ENCODE data around the gene GPR12. TPM values are rescaled to one million over a fixed set of nuclear protein-coding genes. Genes with fewer than 3 reads are reported as not detected.

Gene GPR12
- total RNA-seq, result not detected

- H3K9me3 Mint-ChIP-seq (ENCODE audit: insufficient read depth), result no peaks in the 10 kb centered on the region
- H3K27ac Mint-ChIP-seq, result no peak within 1 kb of the TSS
- H3K4me1 Mint-ChIP-seq (ENCODE audit: low read depth), result peaks cover 3% of the 10 kb centered on the region
- peak within 1 kb of the TSS; percentile 47 for H3K4me3 Mint-ChIP-seq
- no peak for DNase-seq
- H3K36me3 Mint-ChIP-seq (ENCODE audit: low read depth), result no peaks in the 10 kb centered on the region
- ChIA-PET CTCF (no interaction called here), POLR2A (no interaction called here)
- ATAC-seq, result peak; percentile 49
- H3K27me3 Mint-ChIP-seq (ENCODE audit: low read depth), result peaks cover 66% of the 10 kb centered on the region
Measured at GRCh38 chr13:26759907-26760831, at the start of gene GPR12. Gene GPR12 (minus strand): TSS chr13:26760786. CDS start chr13:26759827, 959 bp downstream.

GRCh38 chr13:26810095-26810494, 49.5 kb upstream of the GPR12 start:
- Mint-ChIP-seq H3K27me3 (ENCODE audit: low read depth) (peaks cover 18% of the 10 kb centered on the region), H3K36me3 (ENCODE audit: low read depth) (no peaks in the 10 kb centered on the region), H3K4me3 (no peak overlapping the region), H3K4me1 (ENCODE audit: low read depth) (no peaks in the 10 kb centered on the region), H3K9me3 (ENCODE audit: insufficient read depth) (no peaks in the 10 kb centered on the region), H3K27ac (no peak overlapping the region)
- POLR2A ChIA-PET, result no interaction called here
- CTCF ChIA-PET, result no interaction called here
- no peak for ATAC-seq
- DNase-seq, result no peak

GRCh38 chr13:26806891-26807290, 46.3 kb upstream of the GPR12 start:
- Mint-ChIP-seq H3K9me3 (ENCODE audit: insufficient read depth) (no peaks in the 10 kb centered on the region), H3K36me3 (ENCODE audit: low read depth) (no peaks in the 10 kb centered on the region), H3K27me3 (ENCODE audit: low read depth) (peaks cover 24% of the 10 kb centered on the region), H3K27ac (no peak overlapping the region), H3K4me3 (no peak overlapping the region), H3K4me1 (ENCODE audit: low read depth) (no peaks in the 10 kb centered on the region)
- ChIA-PET CTCF (no interaction called here), POLR2A (no interaction called here)
- ATAC-seq, result no peak
- DNase-seq, result no peak

GRCh38 chr13:26787961-26788360, 27.4 kb upstream of the GPR12 start:
- Mint-ChIP-seq H3K36me3 (ENCODE audit: low read depth) (no peaks in the 10 kb centered on the region), H3K9me3 (ENCODE audit: insufficient read depth) (no peaks in the 10 kb centered on the region), H3K27ac (no peak overlapping the region), H3K4me3 (no peak overlapping the region), H3K4me1 (ENCODE audit: low read depth) (peaks cover 20% of the 10 kb centered on the region), H3K27me3 (ENCODE audit: low read depth) (peaks cover 7% of the 10 kb centered on the region)
- DNase-seq (no peak), ATAC-seq (no peak)
- ChIA-PET POLR2A (no interaction called here), CTCF (no interaction called here)

GRCh38 chr13:26786651-26787295, 26.2 kb upstream of the GPR12 start:
- H3K4me3 Mint-ChIP-seq, result no peak overlapping the region
- H3K27ac Mint-ChIP-seq, result no peak overlapping the region
- no peaks in the 10 kb centered on the region for H3K9me3 Mint-ChIP-seq (ENCODE audit: insufficient read depth)
- no peaks in the 10 kb centered on the region for H3K36me3 Mint-ChIP-seq (ENCODE audit: low read depth)
- no peak for ATAC-seq
- CTCF ChIA-PET, result interaction anchor here (1.1 to 1.5 kb wide), 4 partner anchors 76 to 601 kb away, joined by 3 to 4 read pairs (median 4); no protein-coding TSS in a partner anchor
- POLR2A ChIA-PET, result interaction anchor here (1.2 kb wide), 1 partner anchor 16 kb away, joined by 3 read pairs; no protein-coding TSS in a partner anchor
- H3K27me3 Mint-ChIP-seq (ENCODE audit: low read depth), result peaks cover 9% of the 10 kb centered on the region
- peaks cover 20% of the 10 kb centered on the region for H3K4me1 Mint-ChIP-seq (ENCODE audit: low read depth)
- no peak for DNase-seq

GRCh38 chr13:26785838-26786630, 25.4 kb upstream of the GPR12 start:
- ChIA-PET CTCF (interaction anchor here (1.1 to 1.5 kb wide), 4 partner anchors 75 to 600 kb away, joined by 3 to 4 read pairs (median 4); no protein-coding TSS in a partner anchor), POLR2A (interaction anchor here (1.2 kb wide), 1 partner anchor 17 kb away, joined by 3 read pairs; no protein-coding TSS in a partner anchor)
- Mint-ChIP-seq H3K9me3 (ENCODE audit: insufficient read depth) (no peaks in the 10 kb centered on the region), H3K4me1 (ENCODE audit: low read depth) (peaks cover 20% of the 10 kb centered on the region), H3K36me3 (ENCODE audit: low read depth) (no peaks in the 10 kb centered on the region), H3K27ac (peak overlapping the region; percentile 26), H3K27me3 (ENCODE audit: low read depth) (peaks cover 8% of the 10 kb centered on the region), H3K4me3 (peak overlapping the region; percentile 62)
- ATAC-seq (peak; percentile 89), DNase-seq (peak; percentile 71)

- no peaks in the 10 kb centered on the region for H3K9me3 Mint-ChIP-seq (ENCODE audit: insufficient read depth)
- CTCF ChIA-PET, result interaction anchor here (1.2 kb wide), 1 partner anchor 86 kb away, joined by 3 read pairs; no protein-coding TSS in a partner anchor
- ATAC-seq (peak; percentile 45), DNase-seq (no peak)
- peaks cover 20% of the 10 kb centered on the region for H3K4me1 Mint-ChIP-seq (ENCODE audit: low read depth)
- H3K27me3 Mint-ChIP-seq (ENCODE audit: low read depth), result peaks cover 11% of the 10 kb centered on the region
- H3K36me3 Mint-ChIP-seq (ENCODE audit: low read depth), result no peaks in the 10 kb centered on the region
- H3K4me3 Mint-ChIP-seq, result peak overlapping the region; percentile 62
- POLR2A ChIA-PET, result no interaction called here
- H3K27ac Mint-ChIP-seq, result no peak overlapping the region
Measured at GRCh38 chr13:26784704-26785639, 24.4 kb upstream of the GPR12 start.

- POLR2A ChIA-PET, result no interaction called here
- no peaks in the 10 kb centered on the region for H3K9me3 Mint-ChIP-seq (ENCODE audit: insufficient read depth)
Measured at GRCh38 chr13:26780411-26780810, 19.8 kb upstream of the GPR12 start.

GRCh38 chr13:26779321-26779720, 18.7 kb upstream of the GPR12 start:
- Mint-ChIP-seq H3K36me3 (ENCODE audit: low read depth) (no peaks in the 10 kb centered on the region), H3K9me3 (ENCODE audit: insufficient read depth) (no peaks in the 10 kb centered on the region), H3K27me3 (ENCODE audit: low read depth) (peaks cover 6% of the 10 kb centered on the region), H3K27ac (no peak overlapping the region), H3K4me1 (ENCODE audit: low read depth) (no peaks in the 10 kb centered on the region), H3K4me3 (no peak overlapping the region)
- DNase-seq (no peak), ATAC-seq (no peak)
- CTCF ChIA-PET, result no interaction called here
- POLR2A ChIA-PET, result no interaction called here

More at GRCh38 chr13:26780411-26780810, 19.8 kb upstream of the GPR12 start:
- Mint-ChIP-seq H3K4me1 (ENCODE audit: low read depth) (peaks cover 9% of the 10 kb centered on the region), H3K4me3 (no peak overlapping the region), H3K27me3 (ENCODE audit: low read depth) (peaks cover 6% of the 10 kb centered on the region), H3K36me3 (ENCODE audit: low read depth) (no peaks in the 10 kb centered on the region), H3K27ac (no peak overlapping the region)
- ATAC-seq (no peak), DNase-seq (no peak)
- CTCF ChIA-PET, result no interaction called here

- Mint-ChIP-seq H3K9me3 (ENCODE audit: insufficient read depth) (no peaks in the 10 kb centered on the region), H3K27ac (no peak overlapping the region), H3K36me3 (ENCODE audit: low read depth) (no peaks in the 10 kb centered on the region), H3K4me3 (no peak overlapping the region), H3K27me3 (ENCODE audit: low read depth) (peaks cover 6% of the 10 kb centered on the region), H3K4me1 (ENCODE audit: low read depth) (no peaks in the 10 kb centered on the region)
- ChIA-PET CTCF (no interaction called here), POLR2A (no interaction called here)
- no peak for ATAC-seq
- no peak for DNase-seq
Measured at GRCh38 chr13:26772531-26772930, 11.9 kb upstream of the GPR12 start.

- H3K4me1 Mint-ChIP-seq (ENCODE audit: low read depth), result no peaks in the 10 kb centered on the region
- no peak overlapping the region for H3K4me3 Mint-ChIP-seq
- ChIA-PET POLR2A (no interaction called here), CTCF (no interaction called here)
- H3K27ac Mint-ChIP-seq, result no peak overlapping the region
- H3K36me3 Mint-ChIP-seq (ENCODE audit: low read depth), result no peaks in the 10 kb centered on the region
- no peak for ATAC-seq
- DNase-seq, result no peak
- no peaks in the 10 kb centered on the region for H3K9me3 Mint-ChIP-seq (ENCODE audit: insufficient read depth)
- peaks cover 6% of the 10 kb centered on the region for H3K27me3 Mint-ChIP-seq (ENCODE audit: low read depth)
Measured at GRCh38 chr13:26771796-26772195, 11.2 kb upstream of the GPR12 start.
